CD1c-positive myeloid dendritic cell (primary cell): ENCODE data around the gene MPPE1.

Source experiments
- DNase-seq: peaks from one replicate; pipeline ENCODE4 v3.0.0-alpha.2; 2016; ENCODE audit errors: extremely low spot score

Gene MPPE1

DNA sequence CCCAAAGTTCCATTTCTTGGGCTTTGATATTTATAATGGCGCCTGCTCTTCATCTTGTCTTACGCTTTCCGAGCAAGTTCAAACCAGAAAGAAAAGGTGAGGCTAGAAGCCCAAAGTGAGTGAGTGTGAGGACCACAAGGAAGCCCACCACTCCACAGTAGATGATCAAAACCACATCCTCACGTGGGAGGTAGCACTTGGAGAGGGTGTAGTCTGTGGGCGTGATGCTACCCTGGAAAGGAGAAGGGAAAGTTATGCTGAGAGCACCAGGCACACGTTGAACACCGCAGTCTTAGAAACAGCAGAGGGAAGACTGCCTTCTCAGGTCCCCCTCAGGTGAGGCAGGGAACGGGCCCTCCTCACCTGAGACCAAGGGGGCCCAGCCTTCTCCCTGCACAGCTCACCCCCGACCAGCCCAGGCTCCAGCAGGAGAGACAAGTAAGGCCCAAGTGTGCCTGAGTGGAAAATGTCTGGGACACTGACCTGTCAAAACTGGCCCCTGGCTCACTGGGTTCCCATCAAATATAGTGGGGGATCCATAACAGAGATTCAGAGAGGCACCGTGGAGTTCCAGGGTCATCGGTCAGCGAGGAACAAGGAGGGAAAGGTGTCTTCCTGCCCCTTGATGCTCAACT, 23.6 kb downstream of the MPPE1 start:
- peak; percentile 53 for DNase-seq

DNA sequence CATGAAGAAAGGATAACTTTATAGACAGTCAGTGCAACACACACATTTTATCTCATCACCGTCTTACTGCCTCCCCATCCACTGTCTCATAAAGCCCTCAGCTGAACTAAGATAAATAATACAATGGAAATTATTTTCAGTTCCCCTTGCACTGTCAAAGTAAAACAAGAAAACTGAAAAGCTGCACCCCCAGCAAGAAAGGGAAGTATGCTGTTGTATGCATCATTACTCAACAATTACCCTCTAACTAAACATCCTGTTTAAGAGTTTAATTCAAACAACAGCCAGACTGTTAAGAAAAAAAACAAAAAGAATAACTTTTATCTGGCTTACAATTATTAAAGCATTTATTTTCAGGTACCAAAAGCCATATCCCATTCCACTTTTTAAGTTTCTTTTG, 25.0 kb downstream of the MPPE1 start:
- DNase-seq, result peak; percentile 89

DNA sequence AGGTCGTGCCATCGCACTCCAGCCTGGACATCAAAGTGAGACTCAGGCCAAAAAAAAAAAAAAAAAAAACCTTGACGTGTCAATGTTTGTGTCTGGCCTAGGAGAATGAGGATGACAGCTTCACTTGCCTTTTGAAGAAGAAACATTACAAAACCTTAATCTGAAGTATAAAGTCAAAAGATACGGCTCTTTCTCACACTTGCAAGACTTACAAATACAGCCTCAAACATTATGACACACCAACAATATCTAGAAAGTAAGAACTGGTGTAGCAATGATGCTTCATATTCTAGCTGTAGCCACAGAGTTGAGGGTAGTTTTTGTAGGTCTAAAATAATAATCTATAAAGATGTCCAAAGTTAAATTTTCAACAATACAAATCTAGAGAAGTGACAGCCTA, 25.5 kb downstream of the MPPE1 start:
- peak; percentile 32 for DNase-seq

DNA sequence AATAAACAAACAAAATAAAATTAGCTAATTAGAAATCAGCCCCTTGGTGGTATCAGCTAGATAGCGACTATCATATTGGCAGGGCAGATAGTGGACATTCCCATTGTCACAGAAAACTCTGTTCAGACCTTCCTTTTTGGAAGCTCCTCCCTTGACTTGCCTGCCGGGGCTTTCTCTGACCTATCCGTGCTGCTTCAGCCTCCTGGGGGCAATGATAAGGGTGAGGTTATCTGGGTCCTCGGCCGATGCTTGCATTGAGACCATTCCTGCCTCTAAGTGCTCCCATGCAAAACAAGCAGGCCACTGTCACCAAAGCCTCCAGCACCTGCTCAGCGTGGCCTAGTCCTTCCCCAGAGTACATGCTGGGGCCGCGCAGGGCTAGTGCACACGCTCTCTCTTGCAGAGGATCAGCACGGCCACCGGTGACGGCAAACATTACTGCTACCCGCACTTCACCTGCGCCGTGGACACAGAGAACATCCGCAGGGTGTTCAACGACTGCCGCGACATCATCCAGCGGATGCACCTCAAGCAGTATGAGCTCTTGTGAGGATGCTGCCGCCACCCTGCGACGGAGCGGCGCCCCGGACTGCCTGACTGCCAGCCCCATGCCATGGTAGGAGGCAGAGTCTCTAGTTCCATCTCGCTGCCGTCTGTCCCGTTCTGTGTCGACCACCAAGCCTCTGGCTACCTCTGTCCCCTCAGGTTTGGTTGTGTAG, 27.4 kb downstream of the MPPE1 start:
- DNase-seq, result no peak

DNA sequence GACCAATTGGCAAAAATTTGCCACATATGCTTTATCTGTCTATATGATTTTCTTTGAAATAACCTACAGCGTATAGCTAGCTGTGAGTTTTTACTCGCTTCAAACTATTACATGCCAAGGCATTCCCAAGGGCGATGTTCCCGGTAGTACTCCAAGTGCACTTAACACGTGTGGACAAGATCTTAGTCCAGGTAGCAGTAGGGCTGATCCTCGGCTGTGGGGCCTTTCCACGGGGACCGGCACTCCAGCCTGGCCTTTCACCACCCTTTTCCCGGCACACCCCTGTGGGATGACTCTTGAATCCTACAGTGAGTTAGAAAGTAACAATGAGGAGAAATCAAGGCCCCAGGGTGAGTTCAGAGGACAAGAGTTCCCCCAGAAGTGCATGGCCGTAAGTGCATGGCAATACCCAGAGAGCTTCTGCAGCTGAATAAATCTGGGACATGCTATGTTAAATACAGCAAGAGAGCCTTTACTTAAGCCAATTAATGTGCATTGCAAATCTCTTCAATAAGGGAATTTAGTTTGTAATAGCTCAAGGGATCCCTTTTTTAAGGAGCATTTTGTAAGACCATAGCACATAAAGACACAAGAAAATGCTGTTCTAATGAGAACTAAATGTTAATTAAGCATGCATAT, 30.5 kb downstream of the MPPE1 start:
- no peak for DNase-seq

DNA sequence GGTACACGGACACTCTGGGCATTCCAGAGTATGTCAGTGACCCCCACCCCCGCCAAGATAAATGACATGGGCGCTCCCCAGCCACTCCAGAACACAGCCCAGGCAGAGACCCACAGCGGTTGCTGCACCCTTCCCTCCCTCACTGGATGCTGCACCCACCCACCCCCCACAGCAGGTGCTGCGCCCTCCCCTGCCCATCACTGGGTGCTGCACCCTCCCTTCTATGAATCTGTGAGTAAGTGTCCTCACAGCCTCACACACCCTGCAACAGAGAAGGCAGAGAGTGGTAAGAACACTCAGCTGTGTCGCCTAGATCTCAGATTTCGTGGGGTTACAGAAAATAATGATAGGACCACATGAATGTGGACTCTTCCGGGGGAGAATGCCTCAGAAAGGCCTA, 33.4 kb downstream of the MPPE1 start:
- DNase-seq, result no peak

DNA sequence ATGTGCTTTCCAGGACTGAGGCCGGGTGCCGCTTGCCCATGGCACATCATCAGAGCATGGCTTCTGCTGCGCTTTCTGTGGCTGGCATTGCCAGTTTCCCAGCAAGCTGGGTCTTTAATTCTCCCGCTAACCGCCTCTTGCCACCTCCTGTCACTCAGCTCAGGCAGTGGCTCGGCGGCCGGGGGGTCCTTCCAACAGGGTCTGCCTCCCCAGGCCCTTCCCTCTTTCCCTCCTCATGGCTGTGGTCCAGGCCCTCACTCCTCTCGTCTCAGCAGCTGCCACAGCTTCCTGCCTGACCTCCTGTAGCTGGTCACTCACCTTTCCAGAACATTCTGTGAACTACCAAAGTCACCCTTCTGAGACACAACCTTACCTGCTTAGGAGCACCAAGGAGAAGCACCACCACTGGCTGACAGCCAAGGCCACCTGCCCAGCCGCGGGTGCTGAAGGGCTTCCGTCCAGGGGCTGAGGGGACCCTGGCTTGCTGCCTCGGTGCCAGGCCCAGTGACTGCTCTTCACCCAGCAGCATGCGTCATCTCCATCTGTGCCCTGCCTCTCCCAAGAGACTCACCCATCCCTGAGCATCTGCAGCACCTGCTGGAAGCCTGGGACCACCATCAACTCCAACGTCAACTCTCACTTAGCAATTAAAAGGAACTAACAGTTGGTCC, 34.3 kb downstream of the MPPE1 start:
- DNase-seq, result no peak

DNA sequence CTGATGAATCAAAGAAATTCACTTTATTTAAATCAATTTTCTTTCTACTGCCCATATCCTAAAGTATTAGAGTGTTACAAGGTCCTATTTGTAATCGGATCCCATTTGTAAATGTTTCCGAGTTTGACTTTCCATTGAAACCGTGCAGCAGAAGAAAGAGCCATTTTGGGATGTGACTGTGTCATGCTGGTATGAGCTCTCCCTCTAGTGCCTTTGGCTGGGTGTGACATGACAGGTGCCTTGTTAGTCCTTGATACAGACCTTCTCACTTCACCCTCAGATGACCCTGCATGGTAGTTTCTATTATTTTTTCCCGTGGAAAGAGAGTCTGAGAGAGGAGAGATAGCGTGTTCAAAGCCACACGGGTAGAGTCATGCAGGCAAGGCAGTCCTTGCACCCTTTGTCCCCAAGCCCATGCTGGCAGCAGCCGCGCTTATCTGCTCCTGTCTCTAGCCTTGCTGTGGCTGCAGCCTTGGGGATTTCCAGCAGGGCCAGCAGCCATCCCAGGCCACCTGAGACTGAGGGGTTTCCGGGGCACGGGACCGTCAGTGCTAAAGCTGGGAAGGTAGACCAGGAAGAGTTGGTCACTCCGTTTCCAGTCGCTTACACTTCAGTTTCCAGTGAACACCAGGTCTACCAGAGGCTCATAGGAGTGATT, 35.5 kb downstream of the MPPE1 start:
- DNase-seq, result peak; percentile 31

DNA sequence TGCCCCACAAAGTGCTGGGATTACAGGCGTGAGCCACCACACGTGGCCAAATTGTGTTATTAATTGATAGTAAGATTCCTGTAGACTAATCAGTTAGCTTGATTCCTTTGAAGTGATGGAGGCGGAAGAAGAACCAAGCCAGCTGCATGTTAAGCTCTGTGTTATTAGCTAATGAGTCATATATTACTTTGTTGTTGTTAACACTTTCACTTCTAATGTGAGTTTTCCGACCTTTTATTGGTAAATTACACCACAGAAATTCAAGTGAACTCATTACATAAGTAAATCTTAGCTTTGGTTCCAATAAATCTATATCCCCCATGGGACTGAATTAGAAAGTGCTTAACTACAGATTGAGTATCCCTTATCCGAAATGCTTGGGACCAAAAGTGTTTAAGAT, 36.6 kb downstream of the MPPE1 start:
- DNase-seq, result no peak

DNA sequence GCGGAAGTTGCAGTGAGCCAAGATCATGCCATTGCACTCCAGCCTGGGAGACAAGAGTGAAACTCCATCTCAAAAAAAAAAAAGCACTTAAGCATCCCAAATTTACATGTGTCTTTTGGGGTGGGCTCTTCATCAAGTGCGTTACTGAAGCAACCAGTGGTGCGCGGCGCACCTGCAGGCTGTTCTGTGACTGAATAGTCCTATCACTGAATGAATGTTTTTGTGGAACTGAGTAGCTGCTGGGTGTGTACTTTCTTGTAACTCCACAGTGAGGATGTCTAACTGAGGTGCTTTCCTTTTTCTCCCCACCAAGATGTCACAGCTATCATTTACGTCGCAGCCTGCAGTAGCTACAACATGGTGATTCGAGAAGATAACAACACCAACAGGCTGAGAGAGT, 39.9 kb downstream of the MPPE1 start:
- no peak for DNase-seq

DNA sequence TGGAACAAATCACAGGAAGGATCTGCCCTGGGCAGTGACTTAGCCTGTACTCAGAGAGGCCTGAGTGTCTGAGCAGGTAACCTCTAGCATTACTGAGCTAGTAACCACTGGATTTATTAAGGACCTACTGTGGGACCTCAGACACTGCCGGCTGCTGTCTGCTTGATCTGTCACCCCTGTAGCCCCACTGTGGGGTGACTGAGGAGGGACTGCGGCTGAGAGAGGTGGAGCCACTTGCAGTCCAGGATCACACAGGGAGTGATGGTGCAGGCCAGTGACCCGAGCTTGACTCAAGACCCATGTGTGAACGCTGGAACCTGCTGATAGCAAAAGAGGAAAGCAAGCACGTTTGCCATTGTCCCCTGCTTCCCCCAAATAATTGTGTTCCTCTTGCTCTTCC, 41.4 kb downstream of the MPPE1 start:
- no peak for DNase-seq

DNA sequence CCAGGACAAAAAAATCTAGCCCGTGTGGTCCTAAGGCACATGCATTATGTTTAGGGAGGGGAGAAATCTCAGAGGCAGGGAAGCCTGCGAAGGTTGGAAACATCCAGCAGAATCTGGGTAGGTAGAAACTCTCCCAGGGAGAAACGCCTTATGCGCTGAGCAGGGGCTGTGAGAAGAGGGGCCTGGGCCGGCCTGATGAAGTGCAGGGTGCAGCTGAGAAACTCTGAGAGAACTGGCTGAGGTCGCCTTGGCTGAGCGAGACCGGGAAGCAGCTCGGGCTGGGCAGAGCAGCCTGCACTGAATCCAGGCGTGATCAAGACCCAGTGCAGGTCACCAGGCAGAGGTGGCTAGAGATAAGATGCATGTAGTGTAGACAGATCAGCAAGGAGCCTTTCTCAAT, 41.8 kb downstream of the MPPE1 start:
- no peak for DNase-seq

DNA sequence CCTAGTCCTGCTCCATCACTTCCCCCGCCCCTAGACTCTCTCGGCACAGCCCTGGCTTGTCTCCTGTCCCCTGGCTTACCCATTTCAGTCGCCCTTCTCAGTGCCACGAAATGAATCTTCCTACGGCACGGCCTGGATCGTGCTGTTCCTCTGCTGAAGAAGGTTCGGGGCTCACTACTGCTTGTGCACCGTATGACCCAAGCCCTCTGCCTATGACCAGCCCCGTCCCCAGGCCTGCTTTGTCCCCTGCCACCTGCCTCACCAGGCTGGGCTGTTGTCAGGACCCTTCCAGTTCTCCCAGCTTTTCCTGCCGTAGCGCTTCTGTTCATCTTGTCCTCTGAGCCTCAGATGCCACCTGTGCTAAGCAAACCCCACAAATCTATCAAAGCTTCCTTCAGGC, 43.0 kb downstream of the MPPE1 start:
- no peak for DNase-seq

DNA sequence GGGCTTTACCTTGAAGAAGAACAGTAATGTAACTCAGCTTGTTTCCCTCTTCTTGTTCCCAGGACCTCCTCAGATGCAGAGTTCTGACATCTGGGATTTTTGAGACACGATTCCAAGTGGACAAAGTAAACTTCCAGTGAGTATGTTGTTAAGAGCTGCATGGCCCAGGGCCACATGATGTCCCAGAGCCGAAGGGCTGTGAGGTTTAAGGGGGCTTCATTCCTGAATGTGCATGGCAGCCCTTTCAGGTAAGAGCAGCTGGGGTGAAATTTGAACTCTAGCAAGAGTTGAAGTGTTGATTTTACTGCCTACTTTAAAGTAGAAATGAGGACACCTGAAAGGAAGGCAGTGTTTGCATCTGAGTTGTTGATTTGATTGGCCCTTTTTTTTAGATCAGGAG, 43.6 kb downstream of the MPPE1 start:
- DNase-seq, result no peak

DNA sequence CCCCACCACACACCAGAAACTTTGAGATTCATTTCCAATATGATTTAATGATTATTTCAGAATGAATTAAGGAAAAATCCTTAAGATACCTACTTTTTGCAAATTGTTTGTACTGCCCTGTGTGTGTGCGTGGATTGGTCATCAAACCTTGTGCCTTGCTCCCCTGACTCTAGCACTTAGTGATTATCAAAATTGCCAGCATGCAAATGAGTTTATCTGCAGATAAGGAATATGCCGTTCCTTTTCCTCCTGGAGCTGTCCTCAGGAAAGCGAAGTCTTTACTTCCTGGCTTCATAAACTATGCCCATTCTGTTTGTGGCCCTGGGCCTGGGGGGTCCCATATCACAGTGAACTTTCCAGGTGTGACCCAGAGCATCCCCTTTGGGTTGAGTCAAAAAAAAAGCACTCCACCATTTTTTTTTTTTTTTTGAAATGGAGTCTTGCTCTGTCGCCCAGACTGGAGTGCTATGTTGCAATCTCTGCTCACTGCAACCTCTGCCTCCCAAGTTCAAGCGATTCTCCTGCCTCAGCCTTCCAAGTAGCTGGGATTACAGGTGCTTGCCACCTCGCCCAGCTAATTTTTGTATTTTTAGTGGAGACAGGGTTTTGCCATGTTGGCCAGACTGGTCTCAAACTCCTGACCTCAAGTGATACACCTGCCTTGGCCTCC, 45.5 kb downstream of the MPPE1 start:
- no peak for DNase-seq

DNA sequence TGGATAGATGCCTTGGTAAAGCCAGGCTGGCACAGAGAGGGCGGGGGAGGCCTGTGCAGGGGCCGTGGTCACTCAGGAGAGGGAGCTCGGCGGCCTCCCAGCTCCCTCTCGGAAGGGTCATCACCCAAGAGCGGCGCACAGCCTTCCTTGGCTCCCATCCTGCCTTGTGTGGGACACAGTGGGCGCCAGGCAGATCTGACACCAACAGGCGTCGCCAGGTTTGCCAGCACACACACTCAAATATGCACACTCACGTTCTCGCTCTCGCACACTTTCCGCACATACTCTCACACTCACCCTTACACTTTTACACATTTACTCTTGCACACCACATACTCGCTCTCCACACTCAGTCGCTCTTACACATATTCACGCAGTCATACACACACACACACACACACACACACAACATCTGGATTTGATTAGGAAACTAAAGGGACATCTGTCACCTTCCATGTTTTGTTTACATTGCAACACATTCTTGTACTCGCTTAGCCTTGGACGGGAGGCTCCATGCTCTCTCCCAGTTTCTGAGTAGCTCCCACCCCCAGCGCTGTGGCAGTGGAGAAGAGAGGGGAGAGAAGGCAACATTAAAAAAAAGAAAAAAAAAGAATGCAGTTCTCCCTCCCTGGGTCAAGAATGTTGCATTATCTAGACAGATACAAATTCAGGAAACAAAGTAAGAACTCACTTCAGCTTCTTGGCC, 46.4 kb downstream of the MPPE1 start:
- no peak for DNase-seq

DNA sequence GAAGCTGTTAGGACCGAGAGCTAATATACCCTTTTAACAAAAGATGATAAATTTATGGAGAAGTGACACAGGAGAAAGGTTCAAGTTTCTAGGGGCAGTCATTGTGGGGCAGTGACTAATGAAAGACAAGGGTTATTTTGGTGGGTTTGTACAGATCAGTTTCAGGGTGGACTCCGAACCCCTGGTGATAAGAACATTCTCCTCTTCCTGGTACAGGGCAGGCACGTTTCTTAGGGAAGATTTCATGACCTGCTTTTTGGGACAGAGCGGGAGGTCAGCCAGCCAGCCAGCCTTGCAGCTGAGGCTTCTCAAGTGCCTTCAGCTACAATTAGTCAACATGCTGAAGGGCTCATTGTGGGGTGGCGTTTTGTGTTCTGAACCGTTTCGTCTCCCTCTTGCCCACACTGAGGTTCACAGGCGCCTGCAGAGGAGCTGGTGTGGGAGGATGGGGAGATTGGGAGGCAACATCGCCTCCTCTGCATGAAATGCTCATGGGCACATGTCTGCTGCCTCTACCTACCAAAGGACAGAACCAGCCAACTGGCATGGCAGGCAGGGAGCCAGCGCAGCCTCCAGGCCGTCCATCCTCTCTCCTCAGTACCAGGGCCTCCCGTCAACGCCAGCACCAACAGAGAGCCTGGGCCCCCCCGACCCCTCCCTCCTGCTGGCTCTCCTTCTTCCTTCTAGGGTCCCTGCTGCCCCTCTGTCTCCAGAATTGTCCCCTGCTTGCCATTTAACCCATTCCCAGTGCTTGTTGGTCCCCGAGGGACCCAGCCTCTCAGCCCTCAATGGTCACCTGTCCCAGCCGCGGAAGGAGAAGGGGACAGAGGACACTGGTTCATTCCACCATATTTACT, 47.3 kb downstream of the MPPE1 start:
- DNase-seq, result no peak

DNA sequence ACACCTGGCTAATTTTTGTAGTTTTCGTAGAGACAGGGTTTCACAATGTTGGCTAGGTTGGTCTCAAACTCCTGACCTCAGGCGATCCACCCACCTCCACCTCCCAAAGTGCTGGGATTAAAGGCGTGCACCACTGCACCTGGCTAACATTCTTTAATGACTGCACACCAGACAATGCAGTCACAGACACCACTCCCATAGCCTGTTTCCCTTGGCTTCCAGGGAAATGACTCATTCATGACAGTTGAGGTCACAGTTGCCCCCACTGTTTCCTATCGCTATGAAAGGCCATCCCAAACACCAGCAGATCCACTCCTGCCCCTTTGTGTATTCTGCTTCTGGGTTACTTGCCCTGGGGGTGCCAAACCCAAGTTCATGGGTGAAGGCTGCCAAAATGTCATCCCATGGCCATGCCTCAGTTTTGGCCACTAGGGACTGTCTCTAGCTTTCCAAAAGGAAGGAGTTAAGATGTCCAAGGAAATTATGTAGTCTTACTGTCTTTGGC, 48.2 kb downstream of the MPPE1 start:
- peak; percentile 64 for DNase-seq

DNA sequence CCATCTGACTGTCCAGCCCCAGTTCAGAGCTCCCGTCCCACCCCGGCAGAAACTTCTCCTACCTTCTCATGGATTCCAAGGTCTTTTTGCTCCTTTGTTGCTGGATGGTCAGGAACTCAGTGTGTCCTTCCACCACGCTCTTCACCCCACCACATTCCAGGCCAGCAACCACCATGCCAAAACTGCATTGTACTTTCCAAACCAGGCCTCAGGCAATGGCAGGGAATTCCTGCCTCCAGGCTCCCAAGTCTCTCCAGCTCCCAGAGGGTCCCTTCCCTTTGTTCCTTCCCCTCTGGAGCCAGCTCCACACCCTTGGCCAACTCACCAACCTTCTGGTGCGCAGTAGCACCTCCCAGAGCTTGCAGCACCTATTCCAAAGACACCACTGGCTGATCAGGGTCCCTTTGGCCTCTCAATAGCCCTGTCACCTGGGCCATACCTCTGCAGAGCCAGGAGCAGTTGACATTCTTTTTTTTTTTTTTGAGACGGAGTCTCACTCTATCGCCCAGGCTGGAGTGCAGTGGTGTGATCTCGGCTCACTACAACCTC, 48.8 kb downstream of the MPPE1 start:
- no peak for DNase-seq
